Measurements from ENCODE around the gene DOCK9.

Gene DOCK9

DNA sequence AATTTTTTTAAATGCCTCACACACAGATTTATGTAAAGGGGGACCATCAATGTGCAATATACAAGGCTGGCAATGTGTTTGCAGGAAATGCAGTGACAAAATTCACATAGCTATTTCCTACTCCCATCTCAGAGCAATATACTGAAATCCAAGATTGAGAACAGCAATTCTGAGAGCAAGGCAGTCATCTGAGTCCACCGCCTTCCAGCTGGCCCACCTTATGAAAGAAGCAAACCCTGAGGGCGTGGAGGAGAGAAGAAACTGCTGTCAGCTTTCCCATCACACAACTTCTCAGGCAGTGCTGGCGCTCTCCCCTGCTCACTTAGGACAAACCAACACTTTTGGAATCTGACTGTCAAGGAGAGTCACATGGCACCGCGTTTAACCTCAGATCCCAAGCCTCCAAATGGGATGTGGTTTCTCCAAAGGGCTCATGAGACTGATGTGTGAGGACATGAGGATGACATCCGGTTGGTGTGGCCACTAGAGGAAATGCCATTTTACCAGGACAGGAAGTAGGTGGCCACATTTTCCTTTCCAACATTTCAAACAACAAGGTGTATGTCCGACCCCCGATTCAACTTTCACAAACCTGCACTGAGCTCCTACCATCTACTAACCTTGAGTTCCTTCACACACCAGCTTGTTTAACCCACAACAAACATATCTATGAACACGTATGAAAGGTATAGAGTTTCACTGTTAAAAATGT lies 3.7 kb upstream of the DOCK9 start:
- DNase-seq (ENCODE audit: low read depth), result no peak
- H3K4me3 ChIP-seq (ENCODE audit: low read depth, low read length), result no peak overlapping the region

DNA sequence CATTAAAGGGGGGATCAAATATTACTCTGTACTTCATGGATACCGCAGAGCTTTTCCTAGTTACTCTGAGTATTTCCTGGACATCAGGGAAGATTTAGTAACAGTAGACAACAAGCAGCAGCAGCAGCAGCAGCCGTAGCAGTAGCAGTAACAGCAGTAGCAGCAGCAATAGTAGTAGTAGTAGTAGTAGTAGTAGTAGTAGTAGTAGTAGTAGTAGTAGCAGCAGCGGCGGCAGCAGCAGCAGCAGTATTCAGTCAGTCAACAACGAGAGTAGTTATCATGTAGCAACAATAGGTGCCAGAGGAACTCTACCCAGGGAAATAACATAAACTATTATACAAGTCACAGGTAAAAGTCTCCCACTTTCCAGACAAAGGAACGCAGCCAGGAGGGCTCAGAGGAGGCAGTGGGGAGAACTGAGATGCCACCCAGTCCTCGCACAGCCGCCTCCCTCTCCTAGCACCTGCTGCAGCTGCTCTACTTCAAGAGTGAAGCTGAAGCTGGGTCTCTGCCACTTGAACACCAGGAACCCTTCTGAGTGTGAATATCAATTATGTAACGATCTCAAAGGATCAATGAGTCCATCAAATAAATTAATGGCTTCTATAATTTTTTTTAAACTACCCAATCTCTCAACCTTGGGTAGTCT lies 1.3 kb upstream of the DOCK9 start:
- H3K4me3 ChIP-seq (ENCODE audit: low read depth, low read length), result no peak overlapping the region
- DNase-seq (ENCODE audit: low read depth), result no peak

DNA sequence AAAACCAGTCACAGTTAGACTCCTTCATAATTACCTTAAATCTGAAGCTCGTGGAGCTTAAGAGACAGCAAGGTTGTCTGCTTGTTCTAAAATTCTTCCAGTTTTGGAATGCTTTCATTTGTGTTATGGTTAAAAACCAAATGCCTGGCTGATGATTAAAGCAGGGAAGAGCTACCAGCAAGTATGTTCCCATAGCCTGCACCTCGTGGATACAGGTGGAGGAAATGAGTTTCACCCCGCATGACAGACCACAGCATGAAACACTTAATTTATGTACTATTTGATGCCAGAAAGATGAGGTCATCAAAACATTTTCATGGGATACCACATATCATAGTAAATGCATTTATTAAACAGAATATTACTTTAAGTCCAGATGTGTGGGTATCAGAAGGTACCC lies 416 bp upstream of the DOCK9 start:
- peak overlapping the region; percentile 48 for H3K4me3 ChIP-seq (ENCODE audit: low read depth, low read length)
- DNase-seq (ENCODE audit: low read depth), result peak; percentile 53

DNA sequence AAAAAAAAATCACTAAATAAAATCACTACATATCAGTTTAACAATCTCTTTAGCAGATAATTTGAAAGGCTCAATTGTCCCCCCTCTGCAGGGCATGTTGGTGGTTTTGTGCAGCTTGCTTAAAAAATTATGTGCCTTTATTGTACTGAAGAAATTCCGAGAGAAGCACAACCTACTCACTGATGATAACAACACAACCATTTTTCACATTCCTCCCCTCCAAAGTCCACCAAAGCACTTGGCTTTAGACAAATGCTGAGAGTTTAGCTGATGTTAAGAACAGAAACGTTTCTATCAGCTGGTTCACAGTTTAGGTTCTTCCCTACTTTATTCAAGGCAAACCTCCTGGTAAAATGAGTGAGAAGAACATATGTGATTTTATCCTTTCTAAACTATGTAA lies 923 bp downstream of the DOCK9 start:
- no peak for DNase-seq (ENCODE audit: low read depth)

DNA sequence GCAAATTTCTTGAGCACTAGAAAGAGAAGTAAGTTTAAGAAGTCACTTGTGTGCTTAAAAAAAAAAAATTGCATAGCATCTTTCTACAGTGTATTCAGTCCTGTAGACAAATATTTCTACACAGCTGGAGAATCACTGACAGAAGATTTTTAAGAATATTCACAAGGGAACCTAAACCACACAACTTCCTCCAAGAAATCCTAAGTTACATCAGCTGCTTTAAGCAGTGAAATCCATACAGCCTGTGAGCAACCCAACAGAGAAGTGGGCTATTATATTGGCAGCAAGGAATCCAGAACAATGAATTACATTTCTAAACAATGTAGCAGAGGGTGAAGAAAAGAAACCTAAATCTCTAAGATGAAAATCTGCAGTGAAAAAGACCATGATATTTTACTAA lies 1.5 kb downstream of the DOCK9 start:
- DNase-seq (ENCODE audit: low read depth), result peak; percentile 54

More for the DNA sequence above, 923 bp downstream of the DOCK9 start:
- peak overlapping the region; percentile 48 for H3K4me3 ChIP-seq (ENCODE audit: low read depth, low read length)

GRCh38 chr13:98975822-98976261 lies 2.0 kb downstream of the DOCK9 start:
- H3K4me3 ChIP-seq (ENCODE audit: low read depth, low read length), result peak overlapping the region; percentile 27
- DNase-seq (ENCODE audit: low read depth), result no peak

More for the DNA sequence above, 1.5 kb downstream of the DOCK9 start:
- H3K4me3 ChIP-seq (ENCODE audit: low read depth, low read length), result peak overlapping the region; percentile 48

- no peak overlapping the region for H3K4me3 ChIP-seq (ENCODE audit: low read depth, low read length)
- no peak for DNase-seq (ENCODE audit: low read depth)
These were observed 3.8 kb downstream of the DOCK9 start for GRCh38 chr13:98974053-98974452.

DNA sequence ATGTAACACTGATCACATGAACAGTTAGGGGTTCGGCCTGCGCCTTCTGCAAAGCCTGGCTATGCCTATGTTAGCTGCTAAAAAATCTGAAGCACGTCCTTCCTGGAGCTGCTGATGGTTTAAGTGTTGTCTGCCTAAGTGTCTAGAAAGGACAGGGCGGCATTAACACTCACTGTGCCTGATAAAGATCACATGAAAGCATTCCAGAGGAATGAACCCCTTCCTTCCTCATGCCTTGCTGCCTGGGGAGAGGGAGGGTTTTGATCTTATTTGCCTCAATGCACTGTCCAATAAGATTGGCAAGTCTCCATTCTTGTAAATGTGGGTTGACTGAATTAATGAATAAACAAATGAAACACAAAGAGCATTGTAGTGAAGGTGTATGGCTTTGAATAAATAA lies 5.2 kb downstream of the DOCK9 start:
- H3K4me3 ChIP-seq (ENCODE audit: low read depth, low read length), result no peak overlapping the region
- DNase-seq (ENCODE audit: low read depth), result no peak

GRCh38 chr13:98972059-98972458 lies 5.8 kb downstream of the DOCK9 start:
- no peak for DNase-seq (ENCODE audit: low read depth)
- H3K4me3 ChIP-seq (ENCODE audit: low read depth, low read length), result no peak overlapping the region

DNA sequence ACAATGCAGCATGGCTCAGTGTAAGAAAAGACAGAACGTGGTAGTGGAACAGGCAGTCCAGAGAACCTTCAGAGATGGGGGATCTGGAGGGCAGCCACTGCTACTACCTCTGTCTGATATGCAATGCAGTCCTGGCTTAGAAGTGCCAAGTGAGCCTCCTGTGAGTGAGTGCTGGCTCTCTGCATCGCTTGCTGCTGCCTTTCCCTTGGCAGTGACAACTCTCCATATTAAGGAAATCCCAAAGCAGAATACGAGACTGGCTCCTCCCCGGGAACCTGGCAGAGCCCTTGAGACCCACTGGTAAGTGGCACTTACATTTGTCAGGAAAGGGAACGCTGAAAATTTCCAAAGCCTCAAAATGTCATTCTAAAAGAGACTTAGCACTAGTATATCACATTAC lies 7.5 kb downstream of the DOCK9 start:
- DNase-seq (ENCODE audit: low read depth), result no peak
- H3K4me3 ChIP-seq (ENCODE audit: low read depth, low read length), result no peak overlapping the region

DNA sequence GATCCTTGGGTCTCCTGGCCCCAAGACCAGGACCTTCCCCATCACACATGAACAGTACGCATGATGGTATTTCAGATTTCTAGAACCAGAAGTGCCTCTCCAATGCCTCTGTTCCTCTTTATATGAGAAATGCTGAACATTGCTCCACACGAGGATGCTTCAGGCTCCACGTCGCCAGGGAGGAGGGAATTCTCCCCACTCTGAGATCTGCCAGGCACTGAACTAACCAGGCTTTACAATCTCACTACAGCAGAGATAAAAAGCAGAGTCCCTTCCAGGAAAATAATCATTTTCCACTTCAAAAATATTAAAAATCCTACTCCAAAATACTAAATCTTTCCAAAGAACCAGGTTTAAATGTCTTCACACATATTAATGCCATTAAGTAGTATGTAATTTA lies 10.4 kb downstream of the DOCK9 start:
- no peak for DNase-seq (ENCODE audit: low read depth)
- no peak overlapping the region for H3K4me3 ChIP-seq (ENCODE audit: low read depth, low read length)

DNA sequence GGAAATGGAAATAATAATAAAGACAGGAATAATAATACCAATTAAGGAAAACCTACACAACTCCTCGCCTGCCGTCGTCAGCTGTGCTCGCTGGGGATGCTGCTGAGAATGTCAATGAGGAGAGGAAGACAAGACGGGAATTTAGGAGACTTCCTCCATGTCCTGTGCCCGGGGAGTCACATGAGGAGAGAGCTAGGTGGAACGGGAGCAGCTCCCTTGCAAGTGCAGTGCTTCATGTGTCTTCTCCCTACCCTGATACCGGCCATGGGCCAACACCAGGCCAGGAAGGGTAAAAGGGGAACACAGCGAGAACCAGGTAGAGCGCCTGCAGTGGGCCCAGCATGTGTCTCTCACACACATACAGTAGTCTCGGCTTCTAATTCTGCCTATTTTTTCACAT lies 11.8 kb downstream of the DOCK9 start:
- no peak overlapping the region for H3K4me3 ChIP-seq (ENCODE audit: low read depth, low read length)
- no peak for DNase-seq (ENCODE audit: low read depth)

DNA sequence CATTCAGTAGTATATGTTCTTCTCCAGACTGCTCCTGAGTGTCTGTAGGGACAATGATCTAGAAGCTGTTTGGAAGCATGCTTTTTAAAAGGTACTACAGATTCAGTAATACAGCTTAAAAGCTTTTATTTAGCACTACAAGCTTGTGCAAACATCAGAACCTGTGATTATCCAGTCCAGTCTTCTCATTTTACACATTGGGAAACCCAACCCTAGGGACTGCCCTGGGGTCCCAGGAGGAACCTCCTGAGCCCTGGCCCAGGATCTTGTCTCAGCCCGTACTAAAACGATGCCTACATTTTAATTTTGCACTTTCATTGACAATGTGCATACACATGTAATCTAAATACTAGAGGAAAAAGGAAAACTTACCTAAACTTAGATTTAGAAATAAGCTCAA lies 12.5 kb downstream of the DOCK9 start:
- DNase-seq (ENCODE audit: low read depth), result no peak
- H3K4me3 ChIP-seq (ENCODE audit: low read depth, low read length), result no peak overlapping the region

- no peak overlapping the region for H3K4me3 ChIP-seq (ENCODE audit: low read depth, low read length)
- no peak for DNase-seq (ENCODE audit: low read depth)
These were observed 13.9 kb downstream of the DOCK9 start for GRCh38 chr13:98963917-98964316.

DNA sequence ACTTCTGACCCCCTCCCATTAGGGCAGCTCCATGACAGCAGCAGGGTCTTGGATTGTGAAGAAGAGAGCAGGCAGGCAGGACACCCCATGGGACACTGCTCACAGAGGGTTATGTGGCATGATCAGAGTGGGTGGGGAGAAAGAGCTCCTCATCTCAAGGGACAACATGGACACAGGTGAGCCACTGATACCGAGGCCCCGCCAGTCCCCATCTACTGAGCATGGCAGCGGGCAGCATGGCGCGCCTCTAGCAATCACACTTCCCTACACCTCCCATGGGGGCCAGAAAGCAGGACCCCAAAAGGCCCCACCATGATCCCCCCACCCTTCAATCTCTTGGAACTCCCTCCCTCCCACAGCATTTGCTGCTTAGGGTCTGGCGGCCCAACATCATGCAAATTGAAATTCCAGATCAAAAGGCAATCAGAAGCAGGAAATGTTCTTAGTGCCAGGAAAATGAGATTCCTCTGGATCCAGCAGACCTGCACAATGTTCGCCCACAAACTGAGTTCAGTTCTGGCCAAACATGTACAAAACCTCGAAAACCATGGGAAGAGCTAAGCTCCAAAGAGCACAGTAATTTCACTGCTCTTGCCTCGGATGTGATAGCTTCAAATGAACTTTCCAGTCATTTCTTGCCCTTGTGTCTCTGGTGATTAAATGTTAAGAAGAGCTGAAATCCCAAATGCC lies 14.8 kb downstream of the DOCK9 start:
- no peak for DNase-seq (ENCODE audit: low read depth)
- no peak overlapping the region for H3K4me3 ChIP-seq (ENCODE audit: low read depth, low read length)

DNA sequence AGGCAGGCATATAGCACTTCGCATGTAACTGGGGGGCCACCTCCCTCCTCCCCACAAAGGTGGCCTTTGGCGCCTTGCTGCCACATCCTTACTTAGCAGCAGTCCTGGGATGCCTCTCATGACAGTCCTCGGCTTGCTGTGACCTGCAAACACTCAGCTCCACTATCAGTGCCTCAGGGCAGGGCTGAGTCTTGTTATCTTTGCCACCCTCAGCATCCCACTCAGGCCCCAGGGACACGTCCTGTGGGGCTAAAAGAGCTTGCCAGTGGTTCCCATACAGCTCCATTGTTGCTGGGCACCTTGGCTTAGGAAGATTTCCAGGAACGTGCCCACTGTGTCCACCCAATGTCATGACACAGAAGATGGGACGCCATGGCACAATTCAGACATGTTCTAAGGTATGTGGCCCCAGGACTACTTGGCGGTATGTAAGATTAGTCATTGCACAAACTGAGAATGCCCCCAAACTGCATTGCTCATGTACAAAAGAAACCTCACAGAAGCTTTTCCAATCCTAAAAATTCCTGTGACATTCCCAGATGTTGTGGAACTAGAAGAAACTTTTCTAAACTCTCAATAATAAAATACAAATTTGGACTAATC lies 16.3 kb downstream of the DOCK9 start:
- H3K4me3 ChIP-seq (ENCODE audit: low read depth, low read length), result no peak overlapping the region
- no peak for DNase-seq (ENCODE audit: low read depth)

GRCh38 chr13:98960606-98961502 lies 17.0 kb downstream of the DOCK9 start:
- no peak overlapping the region for H3K4me3 ChIP-seq (ENCODE audit: low read depth, low read length)
- no peak for DNase-seq (ENCODE audit: low read depth)

DNA sequence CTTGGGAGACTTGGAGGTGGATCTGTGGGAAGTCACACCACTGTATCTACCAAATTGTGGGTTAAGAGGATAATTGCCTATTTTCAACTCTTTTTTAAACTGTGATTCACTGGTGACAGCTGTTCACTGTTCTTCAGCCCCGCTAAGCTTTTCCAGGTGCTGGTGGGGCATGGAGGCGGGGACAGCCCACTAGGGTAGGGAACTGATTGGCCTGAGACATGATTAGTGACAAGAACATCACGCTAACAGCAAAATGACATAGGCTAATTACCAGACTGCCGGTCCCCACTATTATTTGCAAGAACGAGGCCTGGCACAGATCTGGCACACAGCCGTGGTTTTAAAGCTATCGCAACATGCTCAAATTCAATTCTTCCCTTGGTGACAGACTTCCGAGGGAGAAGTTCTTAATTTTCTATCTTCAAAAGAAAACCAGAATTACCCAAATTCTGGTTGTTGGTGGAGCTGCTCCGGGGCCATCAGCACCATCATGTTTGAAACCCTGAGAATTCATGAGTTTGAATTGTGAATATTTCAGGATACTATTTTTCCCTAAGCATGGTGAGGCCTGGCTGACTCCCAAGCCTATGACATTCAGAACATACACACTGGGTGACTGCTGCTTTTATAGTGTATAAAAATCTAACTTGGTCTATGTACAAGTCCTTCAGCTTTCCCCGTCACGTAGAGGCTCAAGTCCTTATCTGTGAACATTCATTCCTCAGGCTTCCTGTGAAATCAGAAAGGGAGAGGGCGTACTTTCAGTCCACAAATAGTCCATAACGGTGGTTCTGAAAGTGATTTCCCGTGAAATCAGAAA lies 17.9 kb downstream of the DOCK9 start:
- DNase-seq (ENCODE audit: low read depth), result no peak
- H3K4me3 ChIP-seq (ENCODE audit: low read depth, low read length), result no peak overlapping the region

DNA sequence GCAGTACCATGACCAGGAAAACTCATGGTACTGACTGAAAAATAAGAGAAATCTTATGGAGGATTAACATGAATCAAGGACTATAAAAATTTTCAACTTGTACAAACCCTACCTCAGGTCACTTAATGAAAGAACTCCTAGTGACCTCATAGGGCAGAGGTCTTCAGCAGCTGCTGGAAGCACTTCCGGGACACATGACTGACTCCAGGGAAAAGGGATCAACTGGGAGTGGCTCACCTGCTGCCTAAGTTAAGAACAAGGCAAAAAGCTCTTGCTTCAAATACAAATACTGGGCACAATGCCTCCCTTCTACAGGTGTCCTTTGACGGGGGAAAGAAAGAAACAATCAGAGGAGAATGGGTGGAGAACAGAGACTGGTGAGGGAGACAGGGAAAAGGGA lies 18.6 kb downstream of the DOCK9 start:
- H3K4me3 ChIP-seq (ENCODE audit: low read depth, low read length), result no peak overlapping the region
- no peak for DNase-seq (ENCODE audit: low read depth)
